ENCODE measurements around the gene FARS2. TPM values are rescaled to one million over a fixed set of nuclear protein-coding genes. Genes with fewer than 3 reads are reported as not detected.
A peak's percentile ranks its signal among the peaks of the same experiment; 100 is the strongest.

The FARS2 gene
- total and polyA plus RNA-seq, 9 of the 15 experiments (the other 6 are each of a cell fraction or from before 2014, with no cell fraction given), result 16.5 to 62.2 (median 27.0) TPM

- TF ChIP-seq HINFP (tag; conservative IDR thresholded peaks at IDR 0.05; ENCODE audit: low read depth) (0 out of 2 replicates have a peak, but pooled peaks have one; percentile 52), ZNF586 (CRISPR knock-in tag; conservative IDR thresholded peaks at IDR 0.05) (no peak), PKNOX1 (IDR thresholded peaks at IDR 0.05) (peak; percentile 80), DNMT1 (IDR thresholded peaks at IDR 0.05) (no peak), EZH2 (IDR thresholded peaks at IDR 0.05; ENCODE audit: borderline replicate concordance, low read depth, low read length) (no peak), PREB (CRISPR knock-in tag; IDR thresholded peaks at IDR 0.05) (no peak), ZNF165 (CRISPR knock-in tag; IDR thresholded peaks at IDR 0.05; ENCODE audit: borderline replicate concordance) (no peak), ZNF696 (CRISPR knock-in tag; conservative IDR thresholded peaks at IDR 0.05) (no peak), ZNF589 (CRISPR knock-in tag; IDR thresholded peaks at IDR 0.05; ENCODE audit: low read depth) (peak; percentile 86), ZNF507 (tag; conservative IDR thresholded peaks at IDR 0.05) (no peak), ZBTB7A (IDR thresholded peaks at IDR 0.05; ENCODE audit: borderline replicate concordance, control insufficient read depth, low read depth, low read length) (0 out of 2 replicates have a peak, but pooled peaks have one; percentile 39), USF2 (CRISPR knock-in tag; IDR thresholded peaks at IDR 0.05) (no peak), RCOR1 (IDR thresholded peaks at IDR 0.05; ENCODE audit: borderline replicate concordance in 1 of 2, low read depth in 2 of 2, low read length in 2 of 2) (peak in 1 of 2 experiments; percentile 41; a peak in 1 of 4 replicates), ZFPM2 (CRISPR knock-in tag; IDR thresholded peaks at IDR 0.05) (no peak), ETS2 (tag; IDR thresholded peaks at IDR 0.05; ENCODE audit: borderline replicate concordance, poor library complexity, severe bottlenecking) (no peak), CREB1 (IDR thresholded peaks at IDR 0.05) (no peak), CREB1 (CRISPR knock-in tag; IDR thresholded peaks at IDR 0.05) (no peak), BRD4 (IDR thresholded peaks at IDR 0.05) (no peak; the same call in 1 of the 2 replicates), MLX (CRISPR knock-in tag; conservative IDR thresholded peaks at IDR 0.05) (no peak), ZBTB33 (CRISPR knock-in tag; IDR thresholded peaks at IDR 0.05) (no peak)
Measured at GRCh38 chr6:5294392-5295211, 33.3 kb downstream of the FARS2 start (continued).
